ENCODE data around the gene CHRD.

The CHRD gene

GRCh38 chr3:184361932-184362667 is 17.8 kb upstream of the CHRD start:
- peak; percentile 27 to 44 for DNase-seq

GRCh38 chr3:184362668-184363546 is 16.9 kb upstream of the CHRD start:
- DNase-seq, result peak; percentile 94 to 95

- DNase-seq, result no peak
Measured at GRCh38 chr3:184366619-184367289, 13.1 kb upstream of the CHRD start.

GRCh38 chr3:184368116-184368515 is 11.7 kb upstream of the CHRD start:
- DNase-seq, result no peak

GRCh38 chr3:184368586-184369183 is 11.2 kb upstream of the CHRD start:
- DNase-seq, result no peak

GRCh38 chr3:184371570-184372018 is 8.3 kb upstream of the CHRD start:
- DNase-seq, result peak; percentile 42 to 50

GRCh38 chr3:184372296-184372821 is 7.5 kb upstream of the CHRD start:
- DNase-seq, result no peak

GRCh38 chr3:184372911-184373310 is 6.9 kb upstream of the CHRD start:
- DNase-seq, result no peak

GRCh38 chr3:184373422-184373821 is 6.4 kb upstream of the CHRD start:
- no peak for DNase-seq

GRCh38 chr3:184375747-184376461 is 4.0 kb upstream of the CHRD start:
- DNase-seq, result no peak

GRCh38 chr3:184377374-184377773 is 2.5 kb upstream of the CHRD start:
- DNase-seq, result no peak

GRCh38 chr3:184377882-184378445 is 1.9 kb upstream of the CHRD start, which contains the start of gene THPO:
Gene THPO (minus strand): TSS chr3:184378207. CDS start chr3:184376259, 1,948 bp downstream.
- no peak for DNase-seq

GRCh38 chr3:184378651-184379357 is 1.1 kb upstream of the CHRD start:
- DNase-seq, result no peak

GRCh38 chr3:184380185-184380626 is 352 bp downstream of the CHRD start:
- DNase-seq, result no peak

GRCh38 chr3:184380627-184381260 is 890 bp downstream of the CHRD start:
- DNase-seq, result no peak

GRCh38 chr3:184381261-184382224 is 1.7 kb downstream of the CHRD start:
- DNase-seq, result no peak

- DNase-seq, result no peak
Measured at GRCh38 chr3:184382326-184383032, 2.6 kb downstream of the CHRD start.

- DNase-seq, result no peak
Measured at GRCh38 chr3:184383033-184383740, 3.3 kb downstream of the CHRD start.
